HepG2 (cell line): ENCODE results near the gene TLE7. TPM values are rescaled to one million over a fixed set of nuclear protein-coding genes. Genes with fewer than 3 reads are reported as not detected.

Experiments used
- ATAC-seq: fragments of 200-7000 bp; cut with Tn5 transposase; 3 replicates; pipeline ENCODE4 v1.9.1; 2020; ENCODE audit warnings: mild to moderate bottlenecking, moderate library complexity
- BruUV-seq: library from RNA; stranded (reverse); fragments of 400-500 nt; replicated peaks from 2 replicates; lab custom pipeline; 2021; lab: Mats Ljungman, UMichigan
- CTCF ChIA-PET: fragments of 300-600 bp; formaldehyde crosslinking; extraction: SDS; loops from one replicate; lab custom pipeline; 2021; ENCODE audit warnings: low total read pairs, inconsistent platforms, low intra/inter-chr PET ratio; lab: Yijun Ruan, JAX
- POLR2A ChIA-PET: fragments of 350-600 bp; sonication (Branson Sonifier 250); formaldehyde crosslinking; loops from one replicate; lab custom pipeline; 2020; ENCODE audit warnings: antibody characterized with exemption, inconsistent platforms; lab: Yijun Ruan, JAX
- DNase-seq: peaks from one replicate; pipeline ENCODE4 v3.0.0-alpha.2; 2015; ENCODE audit warnings: low spot score
- FAIRE-seq: peaks from 3 replicates; lab custom pipeline; 2011; peaks lifted over from hg19 to GRCh38; lab: Jason Lieb, UNC
- H2AFZ ChIP-seq: one replicate; pipeline ENCODE4 v1.6.1; 2011; ENCODE audit warnings: low read length, inconsistent platforms
- H3K27ac ChIP-seq: fragments of 300-600 bp; 3 replicates; pipeline ENCODE4 v1.8.0; 2011; ENCODE audit warnings: mixed run types, mild to moderate bottlenecking, mixed read lengths, low read length, inconsistent platforms; ENCODE audit not compliant: insufficient read depth; ENCODE audit errors: extremely low read length
- H3K27me3 ChIP-seq, 2 experiments: fragments of 200-600 bp in 1 of 2; 2 replicates in 1 of 2; 3 replicates in 1 of 2; pipeline versions ENCODE4 v1.6.0 to v1.8.0; 2011; ENCODE audit warnings: low read length in 2 of 2, mild to moderate bottlenecking in 2 of 2, moderate library complexity in 2 of 2, inconsistent platforms in 1 of 2; ENCODE audit not compliant: insufficient read depth in 2 of 2, control insufficient read depth in 1 of 2
- H3K36me3 ChIP-seq, 2 experiments: fragments of 200-600 bp in 1 of 2; replicated peaks in 1 of 2; 2 replicates in 1 of 2; 3 replicates in 1 of 2; pipeline versions ENCODE4 v1.5.1 to v1.8.0; 2011; ENCODE audit warnings: low read length in 2 of 2, inconsistent platforms in 1 of 2; ENCODE audit not compliant: insufficient read depth in 2 of 2, control insufficient read depth in 1 of 2
- H3K4me1 ChIP-seq: 2 replicates; pipeline ENCODE4 v1.5.1; 2012; ENCODE audit warnings: low read length, inconsistent platforms; ENCODE audit not compliant: insufficient read depth
- H3K4me2 ChIP-seq: 2 replicates; pipeline ENCODE4 v1.6.0; 2011; ENCODE audit warnings: low read depth, low read length, inconsistent platforms
- H3K4me3 ChIP-seq, 3 experiments: fragments of 200-600 bp in 1 of 3; sonication (generic), shearing (Covaris generic) in 1 of 3; replicated peaks in 1 of 3; 2 replicates each; pipeline ENCODE4 v1.5.1; 2011 to 2016; ENCODE audit warnings: low read length in 3 of 3, inconsistent platforms in 2 of 3, low read depth in 2 of 3, mild to moderate bottlenecking in 2 of 3, control low read depth in 1 of 3, mixed read lengths in 1 of 3; ENCODE audit not compliant: insufficient read depth in 1 of 3
- H3K79me2 ChIP-seq: one replicate; pipeline ENCODE4 v1.6.1; 2011; ENCODE audit warnings: low read length, inconsistent platforms; ENCODE audit not compliant: insufficient read depth
- H3K9ac ChIP-seq: 2 replicates; pipeline ENCODE4 v1.6.0; 2011; ENCODE audit warnings: mild to moderate bottlenecking, low read depth, low read length, inconsistent platforms; ENCODE audit not compliant: insufficient read depth
- H3K9me3 ChIP-seq: 2 replicates; pipeline ENCODE4 v1.5.1; 2012; ENCODE audit warnings: mild to moderate bottlenecking, low read length
- H4K20me1 ChIP-seq: 2 replicates; pipeline ENCODE4 v1.6.0; 2011; ENCODE audit warnings: inconsistent platforms, mild to moderate bottlenecking, low read length, moderate library complexity; ENCODE audit not compliant: insufficient read depth
- AKAP8 ChIP-seq: sonication (generic); formaldehyde crosslinking; IDR thresholded peaks from 2 replicates; pipeline ENCODE4 v1.5.1; 2020; ENCODE audit warnings: mild to moderate bottlenecking, missing genetic modification reagents
- MLLT10 ChIP-seq: sonication (generic); formaldehyde crosslinking; IDR thresholded peaks from 2 replicates; pipeline ENCODE4 v1.4.0; 2020; ENCODE audit warnings: missing genetic modification reagents
- MYNN ChIP-seq: sonication (generic); formaldehyde crosslinking; IDR thresholded peaks from 2 replicates; pipeline ENCODE4 v1.4.0; 2020; ENCODE audit warnings: mild to moderate bottlenecking, low read depth, missing genetic modification reagents
- NR3C1 ChIP-seq: sonication (generic); formaldehyde crosslinking; IDR thresholded peaks from 2 replicates; pipeline ENCODE4 v1.4.0; 2020; ENCODE audit warnings: missing genetic modification reagents
- RARG ChIP-seq: sonication (generic); formaldehyde crosslinking; IDR thresholded peaks from 2 replicates; pipeline ENCODE4 v1.4.0; 2020; ENCODE audit warnings: low read depth, mild to moderate bottlenecking, missing genetic modification reagents
- ZNF180 ChIP-seq: sonication (generic); formaldehyde crosslinking; IDR thresholded peaks from 2 replicates; pipeline ENCODE4 v1.4.0; 2020; ENCODE audit warnings: low read depth, missing genetic modification reagents, borderline replicate concordance
- ZNF207 ChIP-seq: fragments of 450-650 bp; IDR thresholded peaks from 2 replicates; pipeline ENCODE4 v1.6.1; 2016; ENCODE audit warnings: antibody characterized with exemption, borderline replicate concordance
- ZNF556 ChIP-seq: sonication (generic); formaldehyde crosslinking; IDR thresholded peaks from 2 replicates; pipeline ENCODE4 v1.4.0; 2020; ENCODE audit warnings: mild to moderate bottlenecking, missing genetic modification reagents, borderline replicate concordance
- ZNF670 ChIP-seq: sonication (generic); formaldehyde crosslinking; IDR thresholded peaks from 2 replicates; pipeline ENCODE4 v1.8.0; 2022; ENCODE audit warnings: mild to moderate bottlenecking, missing genetic modification reagents, borderline replicate concordance
- WGBS: methylation state at CpG from one replicate; pipeline ENCODE4 v1.1.6; 2017; ENCODE audit warnings: low lambda C conversion rate; 5-methylcytosine and 5-hydroxymethylcytosine counted together
- in situ Hi-C: cut with HindIII; loops from 2 replicates; pipeline ENCODE4 v1.10.0; 2017; ENCODE audit warnings: low pct_unique_long_range_greater_than_20kb; ENCODE audit not compliant: extremely low pct_ligation_motif_present
- intact Hi-C: fragments of 100-400 bp; cut with micrococcal nuclease; formaldehyde crosslinking; loops from one replicate; pipeline ENCODE4 v1.10.0; 2022; ENCODE audit not compliant: unreplicated experiment
- polyA plus RNA-seq, 8 experiments: library from polyadenylated mRNA; depleted of rRNA in 3 of 8; stranded (reverse) in 7 of 8; unstranded in 1 of 8; fragments of >200 nt; fragmentation: Illumina TruSeq in 4 of 8; extraction: Trizol in 4 of 8; gene quantifications; 2 replicates each; pipeline versions ENCODE4 v1.2.1 to v1.2.3, GENCODE V29; 2011 to 2016; ENCODE audit warnings: low read depth in 4 of 8, missing spikeins in 1 of 8, mixed read lengths in 1 of 8; ENCODE audit not compliant: insufficient read depth in 1 of 8
- total RNA-seq, 5 experiments: library from RNA; depleted of rRNA; stranded (reverse); fragments of >200 nt; fragmentation: Illumina TruSeq; extraction: Trizol; gene quantifications; 2 replicates each; pipeline ENCODE4 v1.2.3, GENCODE V29; 2016; ENCODE audit warnings: low read depth in 1 of 5
- TF ChIP-seq, protein P1 (sequence below): sonication (generic); formaldehyde crosslinking; IDR thresholded peaks from 2 replicates; pipeline ENCODE4 v1.5.0; 2020; ENCODE audit warnings: missing genetic modification reagents

The TLE7 gene
- total and polyA plus RNA-seq, 2 of the 13 experiments (the other 11 are each of a cell fraction or from before 2014, with no cell fraction given) = not detected

DNA sequence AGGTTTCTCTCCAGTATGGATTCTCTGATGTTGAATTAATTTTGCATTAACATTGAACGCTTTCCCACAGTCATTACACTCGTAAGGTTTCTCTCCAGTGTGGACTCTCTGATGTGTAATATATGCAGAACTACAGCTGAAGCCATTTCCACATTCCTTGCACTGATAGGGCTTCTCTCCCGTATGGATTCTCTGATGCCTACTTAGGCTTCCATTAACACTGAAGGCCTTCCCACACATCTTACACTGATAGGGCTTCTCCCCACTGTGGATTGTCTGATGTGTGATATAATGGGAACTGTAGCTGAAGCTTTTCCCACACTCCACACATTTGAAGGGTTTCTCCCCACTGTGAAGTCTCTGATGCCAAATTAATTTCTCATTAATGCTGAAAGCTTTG is 7.2 kb upstream of the TLE7 start:
- Histone ChIP-seq H3K79me2 (no peaks in the 10 kb centered on the region), H3K27me3 (no peaks in the 10 kb centered on the region), H3K4me2 (no peak overlapping the region), H3K4me1 (peaks cover 6% of the 10 kb centered on the region; the same call in 1 of the 2 replicates), H4K20me1 (no peaks in the 10 kb centered on the region), H2AFZ (no peak overlapping the region), H3K27ac (no peak overlapping the region), H3K36me3 (peaks cover 16 to 48% of the 10 kb centered on the region in 2 experiments), H3K4me3 (no peak overlapping the region), H3K9ac (no peak overlapping the region), H3K9me3 (no peaks in the 10 kb centered on the region)
- ATAC-seq (no peak), FAIRE-seq (no peak), DNase-seq (no peak)
- 97% methylated on average over 3 of the region's 3 CpGs for WGBS
- POLR2A ChIA-PET = no interaction called here
- intact Hi-C loops (no loop called here), in situ Hi-C loops (loop anchor here (10.0 kb wide), 1 partner anchor 46 kb away; no protein-coding TSS in a partner anchor)
- CTCF ChIA-PET = no interaction called here
- no TSS peak for BruUV-seq
- TF ChIP-seq ZNF207 = no peak
- TF ChIP-seq ZNF180 (CRISPR knock-in tag) = no peak
- no peak for TF ChIP-seq ZNF556 (CRISPR knock-in tag)
- TF ChIP-seq AKAP8 (CRISPR knock-in tag) = no peak
- TF ChIP-seq, protein P1, sequence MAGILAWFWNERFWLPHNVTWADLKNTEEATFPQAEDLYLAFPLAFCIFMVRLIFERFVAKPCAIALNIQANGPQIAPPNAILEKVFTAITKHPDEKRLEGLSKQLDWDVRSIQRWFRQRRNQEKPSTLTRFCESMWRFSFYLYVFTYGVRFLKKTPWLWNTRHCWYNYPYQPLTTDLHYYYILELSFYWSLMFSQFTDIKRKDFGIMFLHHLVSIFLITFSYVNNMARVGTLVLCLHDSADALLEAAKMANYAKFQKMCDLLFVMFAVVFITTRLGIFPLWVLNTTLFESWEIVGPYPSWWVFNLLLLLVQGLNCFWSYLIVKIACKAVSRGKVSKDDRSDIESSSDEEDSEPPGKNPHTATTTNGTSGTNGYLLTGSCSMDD = no peak
- TF ChIP-seq ZNF670 = no peak
- no peak for TF ChIP-seq NR3C1 (CRISPR knock-in tag)
- no peak for TF ChIP-seq RARG (CRISPR knock-in tag)
- TF ChIP-seq MYNN (CRISPR knock-in tag) = no peak
- no peak for TF ChIP-seq MLLT10
